GM13977 (cell line): ENCODE measurements around the gene COLGALT1.

Experiments used
- DNase-seq: peaks from one replicate; pipeline ENCODE4 v3.0.0; 2012; ENCODE audit warnings: low spot score
- in situ Hi-C: fragments of 300-500 bp; cut with MboI; formaldehyde crosslinking; loops from one replicate; pipeline ENCODE4 v1.12.0; 2022; ENCODE audit warnings: low sequenced_read_pairs, low pct_unique_long_range_greater_than_20kb, mixed read lengths, inconsistent platforms; ENCODE audit not compliant: unreplicated experiment
- TF ChIP-seq, protein P1 (sequence below): IDR thresholded peaks from 2 replicates; pipeline ENCODE4 v1.5.1; 2012; ENCODE audit warnings: mild to moderate bottlenecking, control low read depth; ENCODE audit not compliant: insufficient read depth; ENCODE audit errors: extremely low read depth, missing control alignments

COLGALT1 gene

DNA sequence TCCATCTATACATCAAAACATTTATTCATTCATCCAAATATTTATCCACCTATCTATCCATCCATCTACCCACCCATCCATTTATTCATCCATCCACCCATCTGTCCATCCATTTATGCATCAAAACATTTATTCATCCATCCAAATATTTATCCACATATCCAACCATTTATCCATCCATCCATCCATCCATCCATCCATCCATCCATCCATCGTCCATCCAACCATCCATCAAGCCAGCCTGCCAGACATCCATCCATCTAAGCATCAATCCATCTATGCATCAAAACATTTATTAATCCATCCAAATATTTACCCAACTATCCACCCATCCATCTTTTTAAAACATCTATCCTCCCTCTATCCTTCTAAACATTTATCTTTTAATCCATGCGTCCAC is 70.5 kb downstream of the COLGALT1 start:
- DNase-seq, result no peak
- TF ChIP-seq, protein P1, sequence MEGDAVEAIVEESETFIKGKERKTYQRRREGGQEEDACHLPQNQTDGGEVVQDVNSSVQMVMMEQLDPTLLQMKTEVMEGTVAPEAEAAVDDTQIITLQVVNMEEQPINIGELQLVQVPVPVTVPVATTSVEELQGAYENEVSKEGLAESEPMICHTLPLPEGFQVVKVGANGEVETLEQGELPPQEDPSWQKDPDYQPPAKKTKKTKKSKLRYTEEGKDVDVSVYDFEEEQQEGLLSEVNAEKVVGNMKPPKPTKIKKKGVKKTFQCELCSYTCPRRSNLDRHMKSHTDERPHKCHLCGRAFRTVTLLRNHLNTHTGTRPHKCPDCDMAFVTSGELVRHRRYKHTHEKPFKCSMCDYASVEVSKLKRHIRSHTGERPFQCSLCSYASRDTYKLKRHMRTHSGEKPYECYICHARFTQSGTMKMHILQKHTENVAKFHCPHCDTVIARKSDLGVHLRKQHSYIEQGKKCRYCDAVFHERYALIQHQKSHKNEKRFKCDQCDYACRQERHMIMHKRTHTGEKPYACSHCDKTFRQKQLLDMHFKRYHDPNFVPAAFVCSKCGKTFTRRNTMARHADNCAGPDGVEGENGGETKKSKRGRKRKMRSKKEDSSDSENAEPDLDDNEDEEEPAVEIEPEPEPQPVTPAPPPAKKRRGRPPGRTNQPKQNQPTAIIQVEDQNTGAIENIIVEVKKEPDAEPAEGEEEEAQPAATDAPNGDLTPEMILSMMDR, result no peak
- in situ Hi-C loops, result no loop called here

DNA sequence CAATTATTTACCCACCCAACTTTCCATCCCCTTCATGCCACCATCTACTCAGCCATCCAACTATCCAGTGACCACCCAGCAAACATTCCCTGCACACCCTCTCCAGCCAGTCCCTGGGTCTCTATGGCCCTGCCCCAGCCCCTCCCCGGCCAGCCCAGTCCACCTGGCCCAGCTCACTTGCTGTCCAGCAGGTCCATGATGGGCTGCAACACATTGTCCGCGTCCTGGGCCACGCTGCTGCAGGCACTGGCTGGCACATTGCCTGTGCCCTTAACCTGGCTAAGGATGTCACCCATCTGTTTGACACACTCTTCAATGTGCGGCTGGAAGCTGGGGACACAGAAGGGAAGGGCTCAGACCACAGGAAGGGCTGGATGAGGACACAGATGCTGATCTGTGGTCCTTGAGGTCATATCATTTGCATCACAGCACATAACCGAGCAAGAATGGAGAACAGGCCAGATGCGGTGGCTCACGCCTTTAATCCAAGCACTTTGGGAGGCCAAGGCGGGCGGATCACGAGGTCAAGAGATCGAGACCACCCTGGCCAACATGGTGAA is 71.1 kb downstream of the COLGALT1 start:
- in situ Hi-C loops, result no loop called here
- no peak for DNase-seq
- TF ChIP-seq, protein P1, result no peak

DNA sequence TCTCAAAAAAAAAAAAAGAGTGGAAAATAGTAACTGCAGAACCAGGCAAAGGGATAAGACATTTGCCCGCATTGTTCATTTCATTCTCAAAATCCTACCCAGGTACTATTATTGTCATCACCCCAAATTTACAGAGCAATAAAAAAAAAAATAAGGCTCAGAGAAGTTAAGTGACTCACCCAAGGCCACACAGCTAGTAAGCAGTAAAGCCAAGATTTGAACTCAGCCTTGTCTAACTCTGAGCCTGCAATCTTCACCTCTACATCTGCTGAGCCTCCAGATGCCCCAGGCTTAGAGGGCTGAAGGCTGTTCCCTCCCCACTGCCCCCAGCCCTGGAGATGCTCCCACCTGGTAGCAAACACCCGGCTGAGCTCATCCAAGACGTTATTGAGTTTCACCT is 71.7 kb downstream of the COLGALT1 start:
- no peak for DNase-seq
- in situ Hi-C loops, result no loop called here
- TF ChIP-seq, protein P1, result no peak

DNA sequence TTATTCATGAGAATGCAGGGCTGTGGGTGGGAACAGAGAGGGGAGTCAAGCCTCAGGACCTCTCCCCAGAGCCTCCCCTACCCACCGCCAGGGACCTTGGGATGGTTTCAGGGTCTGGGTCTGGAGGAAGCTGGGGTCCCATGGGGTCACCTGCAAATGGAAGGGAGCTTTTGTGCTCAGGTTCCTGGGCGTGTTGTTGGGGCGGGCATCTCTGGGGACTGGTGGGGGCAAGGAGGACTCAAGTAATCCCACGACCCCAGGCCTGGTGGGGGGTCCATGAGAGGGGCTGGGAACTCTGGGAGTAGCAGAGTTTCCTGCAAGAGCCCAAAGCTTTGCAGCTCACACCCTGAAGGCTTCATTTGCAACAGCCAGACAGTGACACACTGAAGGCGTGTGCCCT is 72.5 kb downstream of the COLGALT1 start:
- TF ChIP-seq, protein P1, result no peak
- in situ Hi-C loops, result no loop called here
- no peak for DNase-seq

DNA sequence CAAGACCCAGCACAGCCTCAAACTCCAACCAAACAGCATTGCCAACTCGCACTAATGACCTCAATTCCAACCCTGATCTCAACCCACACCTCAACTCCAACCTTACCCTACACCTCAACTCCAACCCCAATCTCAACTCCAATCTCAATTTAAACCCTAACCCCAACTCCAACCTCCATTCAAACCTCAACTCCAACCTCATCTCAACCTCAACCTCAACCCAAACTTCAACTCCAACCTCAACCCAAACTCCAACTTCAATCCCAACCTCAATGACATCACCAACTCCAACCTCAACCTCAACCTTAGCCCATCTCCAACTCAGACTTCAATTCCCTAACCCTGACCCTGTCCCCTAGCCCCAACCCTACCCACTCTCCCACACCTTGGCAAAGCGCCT is 74.3 kb downstream of the COLGALT1 start:
- TF ChIP-seq, protein P1, result no peak
- no peak for DNase-seq
- in situ Hi-C loops, result no loop called here

DNA sequence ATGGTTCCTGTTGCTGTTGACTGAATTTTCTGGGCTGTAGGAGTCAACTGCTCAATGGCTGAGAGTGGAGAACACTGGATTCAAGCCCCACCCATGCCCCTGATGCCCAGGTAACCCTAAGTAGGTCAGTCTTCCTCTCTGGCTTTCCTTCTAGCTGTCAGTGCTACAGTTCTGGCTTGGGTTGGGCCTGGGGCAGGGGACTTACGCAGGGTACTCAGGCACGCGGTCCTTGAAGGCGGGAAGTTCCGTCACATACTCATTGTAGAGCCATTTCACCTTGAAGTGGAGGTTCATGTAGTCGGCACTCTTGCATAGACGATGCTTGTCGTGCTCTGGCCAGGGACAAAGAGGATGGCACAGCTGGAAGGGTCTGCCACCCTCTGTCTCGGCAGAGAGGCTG is 77.1 kb downstream of the COLGALT1 start:
- TF ChIP-seq, protein P1, result no peak
- in situ Hi-C loops, result no loop called here
- DNase-seq, result no peak
